Subcutaneous abdominal adipose tissue (tissue), 5 donors: ENCODE data around the gene YPEL5.

Source experiments
- H3K27ac ChIP-seq: one replicate; pipeline ENCODE4 v1.7.0; 2013; ENCODE audit warnings: low read depth, mild to moderate bottlenecking, inconsistent platforms, low read length, moderate library complexity
- H3K27me3 ChIP-seq, 5 donors: one replicate each; pipeline ENCODE4 v1.7.0; 2013; ENCODE audit warnings: low read length in 5 of 5, inconsistent platforms in 1 of 5; ENCODE audit not compliant: control insufficient read depth in 5 of 5, insufficient read depth in 4 of 5
- H3K36me3 ChIP-seq, 5 donors: one replicate each; pipeline ENCODE4 v1.7.0; 2013; ENCODE audit warnings: low read length in 5 of 5; ENCODE audit not compliant: control insufficient read depth in 5 of 5, insufficient read depth in 5 of 5
- H3K4me1 ChIP-seq, 5 donors: one replicate each; pipeline ENCODE4 v1.7.0; 2013; ENCODE audit warnings: low read length in 5 of 5, mild to moderate bottlenecking in 3 of 5, moderate library complexity in 1 of 5; ENCODE audit not compliant: control insufficient read depth in 5 of 5, insufficient read depth in 5 of 5
- H3K4me3 ChIP-seq, 5 donors: one replicate each; pipeline ENCODE4 v1.7.0; 2013; ENCODE audit warnings: low read length in 5 of 5, low read depth in 1 of 5
- H3K9ac ChIP-seq, 5 donors: one replicate each; pipeline ENCODE4 v1.7.0; 2013; ENCODE audit warnings: low read length in 5 of 5, mild to moderate bottlenecking in 4 of 5, moderate library complexity in 3 of 5
- H3K9me3 ChIP-seq, 5 donors: one replicate each; pipeline ENCODE4 v1.7.0; 2013; ENCODE audit warnings: low read length in 5 of 5; ENCODE audit not compliant: control insufficient read depth in 5 of 5
- donor health status: healthy.
- donor health status: healthy.
- donor health status: healthy.
- donor health status: healthy.
- donor health status: healthy.

YPEL5 gene

DNA sequence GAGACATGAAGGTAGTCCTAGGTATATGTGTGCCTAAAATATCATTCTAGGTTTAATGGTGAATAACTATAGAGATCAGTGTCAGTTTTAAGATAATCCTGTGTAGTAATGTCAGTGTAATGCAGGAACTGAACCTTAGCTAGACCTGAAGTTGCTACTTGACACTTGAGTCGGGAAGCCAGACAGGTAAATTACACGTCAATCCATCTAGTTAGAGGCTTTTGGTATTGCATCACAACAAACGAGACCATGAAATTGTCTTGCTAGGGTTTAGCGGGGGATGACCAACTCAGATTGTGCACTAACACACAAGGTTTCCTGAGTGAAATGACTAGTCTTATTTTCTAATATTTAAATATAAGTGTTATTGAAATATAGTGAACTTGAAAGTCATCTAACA, 2.0 kb downstream of the YPEL5 start:
- H3K4me1 ChIP-seq = peaks cover 10 to 43% (median 40%) of the 10 kb centered on the region in 5 donors
- peaks cover 2 to 23% (median 6%) of the 10 kb centered on the region in 5 donors for H3K36me3 ChIP-seq

DNA sequence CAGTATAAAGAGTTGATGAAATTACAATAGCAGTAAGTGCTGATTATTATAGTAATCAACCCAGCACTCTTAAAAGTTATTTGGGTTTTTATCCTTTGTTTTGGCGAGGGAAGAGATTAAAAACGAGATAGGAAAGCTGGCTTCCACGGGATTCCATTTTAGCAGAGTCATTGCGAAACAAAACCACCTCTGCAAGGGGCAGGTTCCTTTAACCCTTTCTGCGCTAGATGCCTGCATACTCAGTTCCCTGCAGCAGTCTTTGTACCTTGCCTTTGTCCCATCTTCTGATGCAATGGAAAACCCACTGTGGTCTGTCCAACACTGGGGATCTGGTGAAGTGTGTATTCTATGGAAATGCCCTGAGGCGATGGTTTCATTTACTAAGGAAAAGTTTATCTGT, 2.7 kb downstream of the YPEL5 start:
- no peak overlapping the region for H3K9ac ChIP-seq
- no peak overlapping the region for H3K4me3 ChIP-seq
- peaks cover 2 to 28% (median 7%) of the 10 kb centered on the region in 5 donors for H3K36me3 ChIP-seq
- no peak overlapping the region for H3K27ac ChIP-seq
- H3K9me3 ChIP-seq = no peaks in the 10 kb centered on the region
- H3K27me3 ChIP-seq = no peaks in the 10 kb centered on the region
- peaks cover 10 to 43% (median 40%) of the 10 kb centered on the region in 5 donors for H3K4me1 ChIP-seq

More for the DNA sequence above, 2.0 kb downstream of the YPEL5 start:
- Histone ChIP-seq H3K9ac (peak overlapping the region in 3 of 5 donors; percentile 2 to 30 (median 8)), H3K9me3 (no peaks in the 10 kb centered on the region), H3K27ac (no peak overlapping the region), H3K27me3 (no peaks in the 10 kb centered on the region), H3K4me3 (peak overlapping the region in 2 of 5 donors; percentile 75 to 85)

DNA sequence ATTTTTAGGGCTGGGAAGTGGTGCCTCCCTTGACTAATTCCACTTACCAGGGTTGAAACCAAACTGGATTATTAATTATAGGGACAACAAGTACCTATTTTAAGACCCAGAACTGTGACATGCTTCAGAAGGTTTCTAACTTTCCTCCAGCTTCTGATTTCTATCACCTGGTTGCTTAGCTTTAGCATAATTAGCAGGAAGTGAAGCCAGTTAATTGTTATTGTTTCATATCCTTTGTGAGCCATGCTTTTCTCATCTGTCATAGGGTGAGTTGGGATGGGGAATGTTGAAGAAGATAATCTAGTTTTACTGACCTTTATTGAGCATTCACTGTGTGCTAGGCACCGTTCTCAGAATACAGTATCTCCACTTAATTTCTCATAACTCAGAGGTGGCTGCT, 3.2 kb downstream of the YPEL5 start:
- Histone ChIP-seq H3K4me1 (peaks cover 10 to 43% (median 40%) of the 10 kb centered on the region in 5 donors), H3K9ac (no peak overlapping the region)

GRCh38 chr2:30150786-30151185, 4.0 kb downstream of the YPEL5 start:
- Histone ChIP-seq H3K27me3 (no peaks in the 10 kb centered on the region), H3K4me1 (peaks cover 10 to 40% (median 38%) of the 10 kb centered on the region in 5 donors), H3K9me3 (no peaks in the 10 kb centered on the region), H3K27ac (no peak overlapping the region), H3K4me3 (no peak overlapping the region), H3K9ac (no peak overlapping the region), H3K36me3 (peaks cover 4 to 28% (median 7%) of the 10 kb centered on the region in 5 donors)

More for the DNA sequence above, 3.2 kb downstream of the YPEL5 start:
- Histone ChIP-seq H3K36me3 (peaks cover 2 to 28% (median 7%) of the 10 kb centered on the region in 5 donors), H3K27ac (no peak overlapping the region), H3K9me3 (no peaks in the 10 kb centered on the region), H3K27me3 (no peaks in the 10 kb centered on the region), H3K4me3 (no peak overlapping the region)

DNA sequence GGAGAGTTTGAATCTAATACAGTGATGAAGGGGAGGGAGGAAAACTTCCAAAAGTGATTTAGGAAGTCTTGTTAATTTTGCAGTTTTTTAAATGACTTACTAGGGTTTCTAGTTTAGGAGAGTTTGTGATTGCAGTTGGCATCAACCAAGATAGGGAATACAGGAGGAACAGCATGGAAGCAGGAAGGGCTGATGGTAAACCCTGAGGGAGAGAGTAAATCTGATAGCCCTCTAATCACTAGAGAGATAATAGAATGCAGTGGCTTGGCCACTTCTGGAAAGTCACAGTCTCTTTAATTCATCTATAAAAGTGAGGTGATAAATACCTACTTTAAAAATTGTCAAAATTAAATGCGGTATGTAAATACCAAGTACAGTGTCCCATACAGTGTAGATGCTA, 5.6 kb downstream of the YPEL5 start:
- H3K4me3 ChIP-seq = no peak overlapping the region
- H3K4me1 ChIP-seq = peaks cover 10 to 35% (median 32%) of the 10 kb centered on the region in 5 donors
- no peak overlapping the region for H3K9ac ChIP-seq
- no peaks in the 10 kb centered on the region for H3K27me3 ChIP-seq
- peaks cover 13 to 42% (median 16%) of the 10 kb centered on the region in 5 donors for H3K36me3 ChIP-seq
- H3K9me3 ChIP-seq = no peaks in the 10 kb centered on the region
- H3K27ac ChIP-seq = no peak overlapping the region

DNA sequence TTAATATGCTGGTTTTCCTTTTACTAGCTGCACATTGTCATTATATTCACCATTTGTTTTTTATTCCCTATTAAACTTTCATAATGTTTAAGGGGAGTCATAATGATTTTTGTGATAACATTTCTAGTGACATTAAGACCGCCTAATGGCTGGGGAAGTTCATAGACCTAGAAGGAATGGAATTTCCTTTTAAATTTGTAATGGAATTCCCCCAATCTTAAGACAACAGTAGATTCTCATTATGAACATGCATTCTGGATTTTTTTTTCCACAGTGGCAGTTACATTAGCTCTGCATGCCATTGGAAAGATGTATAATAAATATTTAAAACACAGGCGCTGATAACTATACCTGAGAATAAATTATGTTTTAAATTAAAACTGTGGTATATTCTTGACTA, 8.4 kb downstream of the YPEL5 start:
- Histone ChIP-seq H3K4me1 (peaks cover 0 to 11% (median 8%) of the 10 kb centered on the region in 5 donors), H3K36me3 (peaks cover 38 to 61% (median 40%) of the 10 kb centered on the region in 5 donors), H3K27me3 (no peaks in the 10 kb centered on the region)

GRCh38 chr2:30155889-30156658, 9.3 kb downstream of the YPEL5 start:
- H3K4me1 ChIP-seq = peaks cover 0 to 4% (median 0%) of the 10 kb centered on the region in 5 donors
- no peaks in the 10 kb centered on the region for H3K27me3 ChIP-seq
- H3K36me3 ChIP-seq = peaks cover 42 to 65% (median 47%) of the 10 kb centered on the region in 5 donors

More for the DNA sequence above, 8.4 kb downstream of the YPEL5 start:
- Histone ChIP-seq H3K9ac (no peak overlapping the region), H3K9me3 (no peaks in the 10 kb centered on the region), H3K4me3 (no peak overlapping the region), H3K27ac (no peak overlapping the region)

GRCh38 chr2:30157616-30158015, 10.8 kb downstream of the YPEL5 start:
- no peaks in the 10 kb centered on the region for H3K9me3 ChIP-seq
- no peak overlapping the region for H3K27ac ChIP-seq
- no peaks in the 10 kb centered on the region for H3K27me3 ChIP-seq
- no peak overlapping the region for H3K4me3 ChIP-seq
- no peak overlapping the region for H3K9ac ChIP-seq
- peaks cover 0 to 4% (median 0%) of the 10 kb centered on the region in 5 donors for H3K4me1 ChIP-seq
- peaks cover 41 to 63% (median 48%) of the 10 kb centered on the region in 5 donors for H3K36me3 ChIP-seq

More at GRCh38 chr2:30155889-30156658, 9.3 kb downstream of the YPEL5 start:
- Histone ChIP-seq H3K9me3 (no peaks in the 10 kb centered on the region), H3K27ac (no peak overlapping the region), H3K4me3 (no peak overlapping the region), H3K9ac (no peak overlapping the region)

DNA sequence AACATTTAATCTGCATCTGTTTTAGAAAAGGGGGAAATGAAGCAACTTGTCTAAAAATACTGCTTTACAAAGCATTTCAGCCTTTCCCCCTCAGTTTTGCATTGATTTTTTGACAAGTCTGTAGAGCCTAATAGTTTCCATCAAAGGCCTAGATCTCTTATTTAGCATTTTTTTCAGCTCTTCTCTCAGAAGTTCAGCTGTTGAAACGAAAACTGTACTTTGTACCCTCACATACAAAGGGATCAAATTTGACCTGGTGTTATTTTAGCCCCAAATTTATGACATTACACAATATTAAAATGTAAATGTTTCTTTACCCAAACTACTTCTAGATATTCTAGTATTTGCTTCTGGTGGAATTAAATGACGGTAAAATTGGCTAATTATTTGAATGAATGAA, 13.0 kb downstream of the YPEL5 start:
- H3K27me3 ChIP-seq = no peaks in the 10 kb centered on the region
- H3K9ac ChIP-seq = peak overlapping the region in 1 of 5 donors; percentile 7
- peaks cover 38 to 52% (median 46%) of the 10 kb centered on the region in 5 donors for H3K36me3 ChIP-seq

More for the DNA sequence above, 13.0 kb downstream of the YPEL5 start:
- Histone ChIP-seq H3K4me3 (no peak overlapping the region), H3K9me3 (no peaks in the 10 kb centered on the region), H3K4me1 (peaks cover 0 to 4% (median 0%) of the 10 kb centered on the region in 5 donors), H3K27ac (no peak overlapping the region)
